ENCODE results near the gene PAFAH1B1. TPM values are rescaled to one million over a fixed set of nuclear protein-coding genes. Genes with fewer than 3 reads are reported as not detected.

Gene PAFAH1B1
- total RNA-seq, 1 experiment from 2014 or later, result 114 TPM

DNA sequence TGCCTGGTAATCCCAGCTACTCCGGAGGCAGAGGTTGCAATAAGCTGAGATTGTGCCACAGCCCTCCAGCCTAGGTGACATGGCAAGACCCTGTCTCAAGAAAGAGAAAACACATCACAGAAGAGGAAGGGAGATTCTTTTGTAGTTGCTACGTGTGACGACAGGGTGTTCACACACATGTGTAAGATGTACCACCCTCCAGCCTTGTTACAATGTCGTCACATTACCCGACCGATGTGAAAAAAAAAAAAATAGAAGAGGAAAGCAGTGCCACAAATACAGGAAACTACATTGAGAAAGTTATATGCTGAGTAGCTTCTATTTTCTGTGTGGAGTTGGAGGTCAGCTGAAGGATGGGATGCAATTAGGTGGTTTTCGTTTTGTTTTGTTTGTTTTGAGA is 62.1 kb downstream of the PAFAH1B1 start (continued):
- TF ChIP-seq, protein P1, sequence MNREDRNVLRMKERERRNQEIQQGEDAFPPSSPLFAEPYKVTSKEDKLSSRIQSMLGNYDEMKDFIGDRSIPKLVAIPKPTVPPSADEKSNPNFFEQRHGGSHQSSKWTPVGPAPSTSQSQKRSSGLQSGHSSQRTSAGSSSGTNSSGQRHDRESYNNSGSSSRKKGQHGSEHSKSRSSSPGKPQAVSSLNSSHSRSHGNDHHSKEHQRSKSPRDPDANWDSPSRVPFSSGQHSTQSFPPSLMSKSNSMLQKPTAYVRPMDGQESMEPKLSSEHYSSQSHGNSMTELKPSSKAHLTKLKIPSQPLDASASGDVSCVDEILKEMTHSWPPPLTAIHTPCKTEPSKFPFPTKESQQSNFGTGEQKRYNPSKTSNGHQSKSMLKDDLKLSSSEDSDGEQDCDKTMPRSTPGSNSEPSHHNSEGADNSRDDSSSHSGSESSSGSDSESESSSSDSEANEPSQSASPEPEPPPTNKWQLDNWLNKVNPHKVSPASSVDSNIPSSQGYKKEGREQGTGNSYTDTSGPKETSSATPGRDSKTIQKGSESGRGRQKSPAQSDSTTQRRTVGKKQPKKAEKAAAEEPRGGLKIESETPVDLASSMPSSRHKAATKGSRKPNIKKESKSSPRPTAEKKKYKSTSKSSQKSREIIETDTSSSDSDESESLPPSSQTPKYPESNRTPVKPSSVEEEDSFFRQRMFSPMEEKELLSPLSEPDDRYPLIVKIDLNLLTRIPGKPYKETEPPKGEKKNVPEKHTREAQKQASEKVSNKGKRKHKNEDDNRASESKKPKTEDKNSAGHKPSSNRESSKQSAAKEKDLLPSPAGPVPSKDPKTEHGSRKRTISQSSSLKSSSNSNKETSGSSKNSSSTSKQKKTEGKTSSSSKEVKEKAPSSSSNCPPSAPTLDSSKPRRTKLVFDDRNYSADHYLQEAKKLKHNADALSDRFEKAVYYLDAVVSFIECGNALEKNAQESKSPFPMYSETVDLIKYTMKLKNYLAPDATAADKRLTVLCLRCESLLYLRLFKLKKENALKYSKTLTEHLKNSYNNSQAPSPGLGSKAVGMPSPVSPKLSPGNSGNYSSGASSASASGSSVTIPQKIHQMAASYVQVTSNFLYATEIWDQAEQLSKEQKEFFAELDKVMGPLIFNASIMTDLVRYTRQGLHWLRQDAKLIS (CRISPR knock-in tag; IDR thresholded peaks at IDR 0.05; ENCODE audit: borderline replicate concordance), result no peak
- TF ChIP-seq, protein P2, sequence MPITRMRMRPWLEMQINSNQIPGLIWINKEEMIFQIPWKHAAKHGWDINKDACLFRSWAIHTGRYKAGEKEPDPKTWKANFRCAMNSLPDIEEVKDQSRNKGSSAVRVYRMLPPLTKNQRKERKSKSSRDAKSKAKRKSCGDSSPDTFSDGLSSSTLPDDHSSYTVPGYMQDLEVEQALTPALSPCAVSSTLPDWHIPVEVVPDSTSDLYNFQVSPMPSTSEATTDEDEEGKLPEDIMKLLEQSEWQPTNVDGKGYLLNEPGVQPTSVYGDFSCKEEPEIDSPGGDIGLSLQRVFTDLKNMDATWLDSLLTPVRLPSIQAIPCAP (CRISPR knock-in tag; IDR thresholded peaks at IDR 0.05), result no peak
- TF ChIP-seq, protein P3, sequence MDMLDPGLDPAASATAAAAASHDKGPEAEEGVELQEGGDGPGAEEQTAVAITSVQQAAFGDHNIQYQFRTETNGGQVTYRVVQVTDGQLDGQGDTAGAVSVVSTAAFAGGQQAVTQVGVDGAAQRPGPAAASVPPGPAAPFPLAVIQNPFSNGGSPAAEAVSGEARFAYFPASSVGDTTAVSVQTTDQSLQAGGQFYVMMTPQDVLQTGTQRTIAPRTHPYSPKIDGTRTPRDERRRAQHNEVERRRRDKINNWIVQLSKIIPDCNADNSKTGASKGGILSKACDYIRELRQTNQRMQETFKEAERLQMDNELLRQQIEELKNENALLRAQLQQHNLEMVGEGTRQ (CRISPR knock-in tag; IDR thresholded peaks at IDR 0.05), result no peak
- TF ChIP-seq ZNF396 (CRISPR knock-in tag; IDR thresholded peaks at IDR 0.05; ENCODE audit: borderline replicate concordance) (no peak), MXD4 (CRISPR knock-in tag; IDR thresholded peaks at IDR 0.05; ENCODE audit: borderline replicate concordance) (no peak), NR2C2 (CRISPR knock-in tag; IDR thresholded peaks at IDR 0.05) (no peak)

DNA sequence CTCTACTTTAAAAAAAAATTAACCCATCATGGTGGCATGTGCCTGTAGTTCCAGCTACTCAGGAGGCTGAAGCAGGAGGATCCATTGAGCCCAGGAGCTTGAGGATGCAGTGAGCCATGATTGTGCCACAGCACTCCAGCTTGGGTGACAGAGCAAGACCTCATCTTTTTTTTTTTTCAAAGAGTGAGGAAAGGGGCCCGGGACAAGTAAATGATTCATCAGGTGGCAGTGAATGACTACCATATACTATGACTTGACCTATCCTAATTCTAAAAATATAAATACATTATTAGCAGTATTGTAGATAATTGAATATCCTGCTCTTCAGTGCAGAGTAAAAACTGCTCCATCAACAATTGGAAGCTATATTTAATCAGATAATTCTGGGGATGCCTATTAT is 62.8 kb downstream of the PAFAH1B1 start:
- Mint-ChIP-seq H3K4me1 (no peaks in the 10 kb centered on the region), H3K36me3 (peaks cover 21% of the 10 kb centered on the region), H3K27me3 (ENCODE audit: low read depth) (no peaks in the 10 kb centered on the region), H3K4me3 (no peak overlapping the region), H3K9me3 (peaks cover 13% of the 10 kb centered on the region), H3K27ac (no peak overlapping the region)
- DNase-seq (ENCODE audit: low spot score) (no peak), ATAC-seq (no peak)
- CTCF ChIA-PET, result interaction anchor here (0.6 kb wide), 1 partner anchor 58 kb away, joined by 4 read pairs; no protein-coding TSS in a partner anchor
- POLR2A ChIA-PET, result interaction anchor here (0.6 kb wide), 1 partner anchor 132 kb away, joined by 3 read pairs; no protein-coding TSS in a partner anchor
- no peak for TF ChIP-seq CBFB (CRISPR knock-in tag; IDR thresholded peaks at IDR 0.05; ENCODE audit: low read depth)
- TF ChIP-seq, protein P4, sequence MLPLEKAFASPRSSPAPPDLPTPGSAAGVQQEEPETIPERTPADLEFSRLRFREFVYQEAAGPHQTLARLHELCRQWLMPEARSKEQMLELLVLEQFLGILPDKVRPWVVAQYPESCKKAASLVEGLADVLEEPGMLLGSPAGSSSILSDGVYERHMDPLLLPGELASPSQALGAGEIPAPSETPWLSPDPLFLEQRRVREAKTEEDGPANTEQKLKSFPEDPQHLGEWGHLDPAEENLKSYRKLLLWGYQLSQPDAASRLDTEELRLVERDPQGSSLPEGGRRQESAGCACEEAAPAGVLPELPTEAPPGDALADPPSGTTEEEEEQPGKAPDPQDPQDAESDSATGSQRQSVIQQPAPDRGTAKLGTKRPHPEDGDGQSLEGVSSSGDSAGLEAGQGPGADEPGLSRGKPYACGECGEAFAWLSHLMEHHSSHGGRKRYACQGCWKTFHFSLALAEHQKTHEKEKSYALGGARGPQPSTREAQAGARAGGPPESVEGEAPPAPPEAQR (CRISPR knock-in tag; IDR thresholded peaks at IDR 0.05), result no peak
- TF ChIP-seq JAZF1 (CRISPR knock-in tag; IDR thresholded peaks at IDR 0.05), result no peak
- TF ChIP-seq, protein P5, sequence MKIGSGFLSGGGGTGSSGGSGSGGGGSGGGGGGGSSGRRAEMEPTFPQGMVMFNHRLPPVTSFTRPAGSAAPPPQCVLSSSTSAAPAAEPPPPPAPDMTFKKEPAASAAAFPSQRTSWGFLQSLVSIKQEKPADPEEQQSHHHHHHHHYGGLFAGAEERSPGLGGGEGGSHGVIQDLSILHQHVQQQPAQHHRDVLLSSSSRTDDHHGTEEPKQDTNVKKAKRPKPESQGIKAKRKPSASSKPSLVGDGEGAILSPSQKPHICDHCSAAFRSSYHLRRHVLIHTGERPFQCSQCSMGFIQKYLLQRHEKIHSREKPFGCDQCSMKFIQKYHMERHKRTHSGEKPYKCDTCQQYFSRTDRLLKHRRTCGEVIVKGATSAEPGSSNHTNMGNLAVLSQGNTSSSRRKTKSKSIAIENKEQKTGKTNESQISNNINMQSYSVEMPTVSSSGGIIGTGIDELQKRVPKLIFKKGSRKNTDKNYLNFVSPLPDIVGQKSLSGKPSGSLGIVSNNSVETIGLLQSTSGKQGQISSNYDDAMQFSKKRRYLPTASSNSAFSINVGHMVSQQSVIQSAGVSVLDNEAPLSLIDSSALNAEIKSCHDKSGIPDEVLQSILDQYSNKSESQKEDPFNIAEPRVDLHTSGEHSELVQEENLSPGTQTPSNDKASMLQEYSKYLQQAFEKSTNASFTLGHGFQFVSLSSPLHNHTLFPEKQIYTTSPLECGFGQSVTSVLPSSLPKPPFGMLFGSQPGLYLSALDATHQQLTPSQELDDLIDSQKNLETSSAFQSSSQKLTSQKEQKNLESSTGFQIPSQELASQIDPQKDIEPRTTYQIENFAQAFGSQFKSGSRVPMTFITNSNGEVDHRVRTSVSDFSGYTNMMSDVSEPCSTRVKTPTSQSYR (CRISPR knock-in tag; IDR thresholded peaks at IDR 0.05), result no peak
- TF ChIP-seq, protein P6, sequence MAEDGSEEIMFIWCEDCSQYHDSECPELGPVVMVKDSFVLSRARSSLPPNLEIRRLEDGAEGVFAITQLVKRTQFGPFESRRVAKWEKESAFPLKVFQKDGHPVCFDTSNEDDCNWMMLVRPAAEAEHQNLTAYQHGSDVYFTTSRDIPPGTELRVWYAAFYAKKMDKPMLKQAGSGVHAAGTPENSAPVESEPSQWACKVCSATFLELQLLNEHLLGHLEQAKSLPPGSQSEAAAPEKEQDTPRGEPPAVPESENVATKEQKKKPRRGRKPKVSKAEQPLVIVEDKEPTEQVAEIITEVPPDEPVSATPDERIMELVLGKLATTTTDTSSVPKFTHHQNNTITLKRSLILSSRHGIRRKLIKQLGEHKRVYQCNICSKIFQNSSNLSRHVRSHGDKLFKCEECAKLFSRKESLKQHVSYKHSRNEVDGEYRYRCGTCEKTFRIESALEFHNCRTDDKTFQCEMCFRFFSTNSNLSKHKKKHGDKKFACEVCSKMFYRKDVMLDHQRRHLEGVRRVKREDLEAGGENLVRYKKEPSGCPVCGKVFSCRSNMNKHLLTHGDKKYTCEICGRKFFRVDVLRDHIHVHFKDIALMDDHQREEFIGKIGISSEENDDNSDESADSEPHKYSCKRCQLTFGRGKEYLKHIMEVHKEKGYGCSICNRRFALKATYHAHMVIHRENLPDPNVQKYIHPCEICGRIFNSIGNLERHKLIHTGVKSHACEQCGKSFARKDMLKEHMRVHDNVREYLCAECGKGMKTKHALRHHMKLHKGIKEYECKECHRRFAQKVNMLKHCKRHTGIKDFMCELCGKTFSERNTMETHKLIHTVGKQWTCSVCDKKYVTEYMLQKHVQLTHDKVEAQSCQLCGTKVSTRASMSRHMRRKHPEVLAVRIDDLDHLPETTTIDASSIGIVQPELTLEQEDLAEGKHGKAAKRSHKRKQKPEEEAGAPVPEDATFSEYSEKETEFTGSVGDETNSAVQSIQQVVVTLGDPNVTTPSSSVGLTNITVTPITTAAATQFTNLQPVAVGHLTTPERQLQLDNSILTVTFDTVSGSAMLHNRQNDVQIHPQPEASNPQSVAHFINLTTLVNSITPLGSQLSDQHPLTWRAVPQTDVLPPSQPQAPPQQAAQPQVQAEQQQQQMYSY (CRISPR knock-in tag; IDR thresholded peaks at IDR 0.05), result no peak
- TF ChIP-seq, protein P7, sequence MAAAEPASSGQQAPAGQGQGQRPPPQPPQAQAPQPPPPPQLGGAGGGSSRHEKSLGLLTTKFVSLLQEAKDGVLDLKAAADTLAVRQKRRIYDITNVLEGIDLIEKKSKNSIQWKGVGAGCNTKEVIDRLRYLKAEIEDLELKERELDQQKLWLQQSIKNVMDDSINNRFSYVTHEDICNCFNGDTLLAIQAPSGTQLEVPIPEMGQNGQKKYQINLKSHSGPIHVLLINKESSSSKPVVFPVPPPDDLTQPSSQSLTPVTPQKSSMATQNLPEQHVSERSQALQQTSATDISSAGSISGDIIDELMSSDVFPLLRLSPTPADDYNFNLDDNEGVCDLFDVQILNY (CRISPR knock-in tag; IDR thresholded peaks at IDR 0.05), result no peak
- TF ChIP-seq, protein P2 (CRISPR knock-in tag; IDR thresholded peaks at IDR 0.05), result no peak
- TF ChIP-seq ZNF121 (CRISPR knock-in tag; IDR thresholded peaks at IDR 0.05), result no peak
- no peak for TF ChIP-seq ZNF423 (CRISPR knock-in tag; IDR thresholded peaks at IDR 0.05)
- no peak for TF ChIP-seq NFYB (CRISPR knock-in tag; conservative IDR thresholded peaks at IDR 0.05; ENCODE audit: low read depth)
- TF ChIP-seq, protein P1 (CRISPR knock-in tag; IDR thresholded peaks at IDR 0.05; ENCODE audit: borderline replicate concordance), result no peak

Data from WTC11 (cell line).